HEK293T (cell line): ENCODE data around the gene TRHDE.

Source experiments
- CTCF ChIA-PET: fragments of 350-600 bp; formaldehyde crosslinking; extraction: SDS; loops from one replicate; lab custom pipeline; 2021; ENCODE audit warnings: antibody characterized with exemption, inconsistent platforms; lab: Yijun Ruan, JAX
- POLR2A ChIA-PET: fragments of 350-600 bp; formaldehyde crosslinking; extraction: SDS; loops from one replicate; lab custom pipeline; 2020; ENCODE audit warnings: antibody characterized with exemption, inconsistent platforms; lab: Yijun Ruan, JAX
- DNase-seq: peaks from one replicate; pipeline ENCODE4 v3.0.0; 2012; ENCODE audit warnings: mixed read lengths; ENCODE audit errors: extremely low spot score
- ARNT ChIP-seq: fragments of 450-650 bp; IDR thresholded peaks from 2 replicates; pipeline ENCODE4 v1.6.1; 2017; ENCODE audit warnings: mild to moderate bottlenecking
- BHLHE40 ChIP-seq: fragments of 450-650 bp; IDR thresholded peaks from 2 replicates; pipeline ENCODE4 v1.6.1; 2016; ENCODE audit warnings: mild to moderate bottlenecking, moderate library complexity, borderline replicate concordance
- CTBP1 ChIP-seq: fragments of 450-650 bp; IDR thresholded peaks from 2 replicates; pipeline ENCODE4 v1.6.1; 2016; ENCODE audit warnings: borderline replicate concordance
- ELF4 ChIP-seq: fragments of 450-650 bp; IDR thresholded peaks from 2 replicates; pipeline ENCODE4 v1.6.1; 2017; ENCODE audit warnings: antibody characterized with exemption
- FOXA1 ChIP-seq: fragments of 450-650 bp; IDR thresholded peaks from 2 replicates; pipeline ENCODE4 v1.6.1; 2016; ENCODE audit warnings: mild to moderate bottlenecking
- FOXK2 ChIP-seq: fragments of 450-650 bp; IDR thresholded peaks from 2 replicates; pipeline ENCODE4 v1.6.1; 2016; ENCODE audit warnings: mild to moderate bottlenecking
- FOXM1 ChIP-seq: fragments of 450-650 bp; IDR thresholded peaks from 2 replicates; pipeline ENCODE4 v1.6.1; 2017; ENCODE audit warnings: mild to moderate bottlenecking, borderline replicate concordance
- HDGF ChIP-seq: fragments of 450-650 bp; IDR thresholded peaks from 2 replicates; pipeline ENCODE4 v1.6.1; 2017; ENCODE audit warnings: antibody characterized with exemption, borderline replicate concordance
- L3MBTL2 ChIP-seq: fragments of 450-650 bp; conservative IDR thresholded peaks from 2 replicates; pipeline ENCODE4 v1.6.1; 2016; ENCODE audit warnings: mild to moderate bottlenecking
- LEF1 ChIP-seq: fragments of 450-650 bp; IDR thresholded peaks from 2 replicates; pipeline ENCODE4 v1.6.1; 2017; ENCODE audit warnings: mild to moderate bottlenecking, borderline replicate concordance
- NFRKB ChIP-seq: fragments of 450-650 bp; IDR thresholded peaks from 2 replicates; pipeline ENCODE4 v1.6.1; 2016; ENCODE audit warnings: mild to moderate bottlenecking, moderate library complexity
- SP1 ChIP-seq: fragments of 450-650 bp; IDR thresholded peaks from 2 replicates; pipeline ENCODE4 v1.6.1; 2017
- SUZ12 ChIP-seq: fragments of 450-650 bp; IDR thresholded peaks from 2 replicates; pipeline ENCODE4 v1.6.1; 2016; ENCODE audit warnings: mild to moderate bottlenecking
- TARDBP ChIP-seq: fragments of 450-650 bp; IDR thresholded peaks from 2 replicates; pipeline ENCODE4 v1.6.1; 2016
- ZNF384 ChIP-seq: fragments of 450-650 bp; IDR thresholded peaks from 2 replicates; pipeline ENCODE4 v1.6.1; 2016
- TF ChIP-seq, protein P1 (sequence below): fragments of 450-650 bp; IDR thresholded peaks from 2 replicates; pipeline ENCODE4 v1.6.1; 2016

Gene TRHDE

DNA sequence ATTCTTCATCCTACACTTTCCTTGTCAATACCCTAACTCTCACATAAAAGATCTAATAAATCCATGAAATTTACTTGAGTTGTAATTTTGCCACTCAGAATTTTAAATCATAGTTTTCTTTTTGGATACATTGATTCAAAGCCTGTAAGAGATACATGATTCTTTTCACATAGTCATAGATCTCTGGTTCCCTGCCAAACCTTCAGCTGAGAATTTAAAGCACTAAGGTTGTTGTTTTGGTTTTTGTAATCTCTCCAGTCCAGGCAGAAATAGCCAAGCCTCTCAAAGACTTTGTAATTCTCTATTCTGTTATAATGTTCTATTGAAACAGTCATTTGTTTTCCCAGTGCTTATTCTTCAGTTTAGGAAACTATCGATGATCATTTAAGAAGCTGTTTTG lies 273.9 kb downstream of the TRHDE start:
- CTCF ChIA-PET: no interaction called here
- POLR2A ChIA-PET: no interaction called here
- no peak for TF ChIP-seq SUZ12
- TF ChIP-seq SP1: no peak
- DNase-seq: no peak

DNA sequence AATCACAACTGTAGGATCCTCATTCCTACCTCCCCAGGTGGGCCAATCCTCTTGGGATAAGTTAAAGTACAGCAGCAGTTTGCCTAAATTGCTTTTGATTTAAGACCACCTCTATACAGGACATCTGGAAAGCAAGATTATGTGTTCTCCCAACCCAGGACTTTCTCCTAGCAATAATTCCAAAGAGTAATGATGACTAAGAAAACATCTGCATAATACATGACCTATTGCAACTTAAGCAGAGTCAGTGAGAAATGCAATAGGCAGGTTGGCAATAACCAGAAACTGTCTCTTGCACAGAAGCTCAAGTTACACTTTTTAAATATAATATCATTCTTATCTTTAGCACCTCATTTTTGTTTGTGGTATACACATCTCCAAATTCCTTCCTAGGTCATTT lies 275.4 kb downstream of the TRHDE start:
- DNase-seq: no peak
- POLR2A ChIA-PET: no interaction called here
- no peak for TF ChIP-seq FOXM1
- no peak for TF ChIP-seq ARNT
- no peak for TF ChIP-seq NFRKB
- TF ChIP-seq FOXK2: no peak
- no peak for TF ChIP-seq LEF1
- no peak for TF ChIP-seq TARDBP
- TF ChIP-seq SUZ12: no peak
- no peak for TF ChIP-seq SP1
- no peak for TF ChIP-seq ELF4
- no peak for TF ChIP-seq HDGF
- TF ChIP-seq L3MBTL2: no peak
- no peak for TF ChIP-seq FOXA1
- TF ChIP-seq BHLHE40: no peak
- no peak for TF ChIP-seq ZNF384
- TF ChIP-seq CTBP1: no peak
- TF ChIP-seq, protein P1, sequence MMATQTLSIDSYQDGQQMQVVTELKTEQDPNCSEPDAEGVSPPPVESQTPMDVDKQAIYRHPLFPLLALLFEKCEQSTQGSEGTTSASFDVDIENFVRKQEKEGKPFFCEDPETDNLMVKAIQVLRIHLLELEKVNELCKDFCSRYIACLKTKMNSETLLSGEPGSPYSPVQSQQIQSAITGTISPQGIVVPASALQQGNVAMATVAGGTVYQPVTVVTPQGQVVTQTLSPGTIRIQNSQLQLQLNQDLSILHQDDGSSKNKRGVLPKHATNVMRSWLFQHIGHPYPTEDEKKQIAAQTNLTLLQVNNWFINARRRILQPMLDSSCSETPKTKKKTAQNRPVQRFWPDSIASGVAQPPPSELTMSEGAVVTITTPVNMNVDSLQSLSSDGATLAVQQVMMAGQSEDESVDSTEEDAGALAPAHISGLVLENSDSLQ: no peak
- CTCF ChIA-PET: interaction anchor here (0.7 kb wide), 1 partner anchor 21 kb away, joined by 3 read pairs; no protein-coding TSS in a partner anchor

DNA sequence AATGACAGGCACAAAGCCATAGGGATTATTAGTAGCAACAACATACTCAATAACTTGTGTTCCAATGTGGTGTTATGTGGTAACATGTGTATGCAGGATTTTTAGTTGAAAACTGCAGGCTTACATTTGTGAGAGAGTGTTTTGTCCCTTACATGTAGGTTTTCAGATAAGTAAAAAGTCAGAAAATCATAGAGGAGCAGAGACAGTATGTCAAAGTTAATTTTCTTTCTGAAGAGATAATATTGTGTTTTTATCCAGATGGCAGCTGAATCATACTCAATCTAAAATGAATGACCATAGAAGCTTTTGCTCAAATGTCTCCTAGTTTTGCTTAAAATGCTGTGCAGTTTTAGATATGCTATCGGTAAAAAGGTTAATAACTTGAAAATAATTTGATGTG lies 277.0 kb downstream of the TRHDE start:
- CTCF ChIA-PET: no interaction called here
- POLR2A ChIA-PET: no interaction called here

DNA sequence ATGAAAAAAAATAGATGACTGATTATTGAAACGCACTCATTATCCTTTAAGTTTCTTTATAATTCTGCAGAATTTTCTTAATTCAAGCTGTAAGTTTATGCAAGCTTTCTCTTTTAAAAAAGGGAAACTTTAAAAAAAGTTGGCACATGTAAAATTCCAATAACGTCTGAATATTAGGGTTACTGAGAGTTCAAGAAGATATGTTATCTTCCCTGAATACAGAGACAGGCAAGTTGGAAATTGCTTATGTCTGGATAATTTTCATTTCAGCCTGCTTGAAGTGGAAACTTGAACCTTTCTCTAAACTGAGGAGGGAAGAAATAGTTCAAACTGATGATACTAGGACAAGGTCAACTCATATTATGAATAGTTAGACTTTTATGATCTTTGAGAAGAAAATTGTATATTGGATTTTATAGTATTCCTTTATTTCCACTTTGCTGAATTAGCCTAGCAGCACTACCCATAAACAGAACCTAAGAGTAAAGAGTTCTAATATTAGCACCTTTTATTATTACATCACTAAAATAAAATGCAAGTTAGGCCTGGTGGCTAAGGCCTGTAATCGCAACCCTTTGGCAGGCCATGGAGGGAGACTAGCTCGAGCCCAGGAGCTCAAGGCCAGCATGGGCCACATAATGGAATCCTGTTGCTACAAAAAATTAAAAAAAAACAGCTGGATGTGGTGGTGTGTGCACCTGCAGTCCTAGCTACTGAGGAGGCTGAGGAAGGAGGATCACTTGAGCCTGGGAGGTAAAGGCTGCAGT lies 288.0 kb downstream of the TRHDE start:
- no peak for TF ChIP-seq BHLHE40
- no peak for TF ChIP-seq FOXK2
- no peak for TF ChIP-seq FOXA1
- TF ChIP-seq, protein P1: no peak
- ChIA-PET POLR2A (no interaction called here), CTCF (no interaction called here)
- DNase-seq: peak; percentile 9

More for the DNA sequence above, 277.0 kb downstream of the TRHDE start:
- no peak for TF ChIP-seq FOXM1
- no peak for TF ChIP-seq ELF4
- no peak for TF ChIP-seq HDGF
- TF ChIP-seq FOXA1: no peak
- no peak for TF ChIP-seq SUZ12
- TF ChIP-seq BHLHE40: no peak
- TF ChIP-seq, protein P1: no peak
- no peak for TF ChIP-seq LEF1
- no peak for TF ChIP-seq TARDBP
- no peak for DNase-seq

DNA sequence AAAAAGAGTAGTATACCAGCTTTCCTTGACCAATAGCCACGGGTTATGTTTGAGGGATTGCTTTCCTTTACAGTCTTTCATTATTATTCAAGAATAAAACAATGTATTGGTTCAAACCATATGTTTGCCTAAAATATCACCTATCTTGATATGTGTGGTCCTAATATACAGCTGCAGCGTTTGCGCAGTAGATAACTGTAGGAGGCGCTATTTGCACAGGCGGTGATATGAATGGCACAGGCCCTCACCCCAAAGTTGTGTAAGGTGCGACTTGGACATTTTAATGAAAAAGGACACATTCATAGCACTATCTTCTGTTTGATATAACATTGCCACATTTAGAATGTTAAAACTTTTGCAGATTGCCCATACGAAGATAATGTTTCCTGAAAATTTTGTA lies 298.4 kb downstream of the TRHDE start:
- ChIA-PET POLR2A (no interaction called here), CTCF (no interaction called here)
- peak; percentile 10 for DNase-seq
- TF ChIP-seq HDGF (no peak), CTBP1 (no peak), ZNF384 (peak; percentile 32; the same call in 1 of the 2 replicates)

DNA sequence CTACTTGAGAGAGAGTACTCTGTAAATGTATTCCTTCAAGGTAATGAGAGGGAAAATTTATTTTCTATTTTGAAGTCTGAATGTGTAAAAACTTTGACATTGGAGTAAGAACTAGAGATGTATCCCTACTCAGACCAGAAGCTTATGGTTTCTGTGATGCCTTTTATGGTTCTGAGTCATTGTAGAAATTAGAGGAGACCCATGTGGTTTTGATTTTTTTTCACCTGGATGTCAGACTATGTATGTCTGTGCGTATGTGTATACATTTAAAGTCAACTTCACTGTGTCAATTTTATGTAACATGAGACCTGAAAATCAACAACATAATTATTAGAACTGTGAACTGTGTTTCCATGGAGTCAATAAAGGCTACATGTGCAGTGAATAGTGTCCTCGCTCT lies 302.0 kb downstream of the TRHDE start:
- no peak for DNase-seq
- ChIA-PET POLR2A (no interaction called here), CTCF (no interaction called here)
- TF ChIP-seq FOXA1 (no peak), L3MBTL2 (no peak), FOXK2 (no peak), SP1 (no peak), ARNT (no peak), SUZ12 (no peak), CTBP1 (no peak), ZNF384 (no peak), FOXM1 (no peak), ELF4 (no peak), LEF1 (no peak)
- TF ChIP-seq, protein P1: no peak
